Upper lobe of left lung (tissue), 4 donors: ENCODE results near the gene MMP8.

Source experiments
- EP300 ChIP-seq, 4 donors: sonication (generic); formaldehyde crosslinking; IDR thresholded peaks; one replicate each; pipeline ENCODE4 v1.5.1; 2017; ENCODE audit warnings: antibody characterized with exemption in 4 of 4, control low read depth in 2 of 4
- POLR2A ChIP-seq, 4 donors: fragments of 450-650 bp; IDR thresholded peaks; one replicate each; pipeline ENCODE4 v1.5.1; 2016 to 2017; ENCODE audit warnings: antibody characterized with exemption in 4 of 4, mild to moderate bottlenecking in 2 of 4
- POLR2AphosphoS5 ChIP-seq, 2 donors: sonication (generic); formaldehyde crosslinking; IDR thresholded peaks; one replicate each; pipeline ENCODE4 v1.5.1; 2017; ENCODE audit warnings: antibody characterized with exemption in 2 of 2
- TF ChIP-seq, protein P1 (sequence below), 6 experiments: fragments of 450-650 bp in 4 of 6; fragments of 200-600 bp in 2 of 6; sonication (generic) in 2 of 6; IDR thresholded peaks; one replicate each; pipeline ENCODE4 v1.5.1; 2016 to 2019; ENCODE audit warnings: antibody characterized with exemption in 6 of 6

DNA sequence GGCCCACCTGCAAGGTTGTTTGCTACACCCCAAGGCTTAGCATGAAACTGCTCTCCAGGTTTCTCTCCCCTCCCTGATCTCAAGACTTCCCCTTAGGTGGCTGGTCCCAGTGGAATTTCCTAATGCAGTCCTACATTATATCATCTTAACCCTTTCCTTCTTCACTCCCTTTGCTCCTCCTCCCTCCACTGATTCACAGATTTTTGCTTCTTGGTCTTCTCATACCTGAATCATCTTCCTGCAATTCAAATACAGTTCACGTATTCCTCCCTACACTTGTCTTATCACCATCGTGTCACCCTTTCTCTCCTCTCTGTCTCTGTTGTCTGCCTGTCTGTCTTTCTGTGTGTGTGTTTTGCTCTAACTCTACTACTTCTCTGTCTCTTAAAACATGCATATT lies 38.7 kb upstream of the MMP8 start:
- no peak for TF ChIP-seq EP300 (IDR thresholded peaks at IDR 0.05)
- TF ChIP-seq POLR2A (IDR thresholded peaks at IDR 0.05) = no peak
- TF ChIP-seq, protein P1, sequence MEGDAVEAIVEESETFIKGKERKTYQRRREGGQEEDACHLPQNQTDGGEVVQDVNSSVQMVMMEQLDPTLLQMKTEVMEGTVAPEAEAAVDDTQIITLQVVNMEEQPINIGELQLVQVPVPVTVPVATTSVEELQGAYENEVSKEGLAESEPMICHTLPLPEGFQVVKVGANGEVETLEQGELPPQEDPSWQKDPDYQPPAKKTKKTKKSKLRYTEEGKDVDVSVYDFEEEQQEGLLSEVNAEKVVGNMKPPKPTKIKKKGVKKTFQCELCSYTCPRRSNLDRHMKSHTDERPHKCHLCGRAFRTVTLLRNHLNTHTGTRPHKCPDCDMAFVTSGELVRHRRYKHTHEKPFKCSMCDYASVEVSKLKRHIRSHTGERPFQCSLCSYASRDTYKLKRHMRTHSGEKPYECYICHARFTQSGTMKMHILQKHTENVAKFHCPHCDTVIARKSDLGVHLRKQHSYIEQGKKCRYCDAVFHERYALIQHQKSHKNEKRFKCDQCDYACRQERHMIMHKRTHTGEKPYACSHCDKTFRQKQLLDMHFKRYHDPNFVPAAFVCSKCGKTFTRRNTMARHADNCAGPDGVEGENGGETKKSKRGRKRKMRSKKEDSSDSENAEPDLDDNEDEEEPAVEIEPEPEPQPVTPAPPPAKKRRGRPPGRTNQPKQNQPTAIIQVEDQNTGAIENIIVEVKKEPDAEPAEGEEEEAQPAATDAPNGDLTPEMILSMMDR (IDR thresholded peaks at IDR 0.05) = no peak
- no peak for TF ChIP-seq POLR2AphosphoS5 (IDR thresholded peaks at IDR 0.05)
